ENCODE data around the gene CDK2AP2. TPM values are rescaled to one million over a fixed set of nuclear protein-coding genes. Genes with fewer than 3 reads are reported as not detected.

The CDK2AP2 gene
- total RNA-seq, 4 donors from 2014 or later = 90.0 to 240 (median 148) TPM

GRCh38 chr11:67534070-67534679 is 26.2 kb upstream of the CDK2AP2 start:
- DNase-seq = no peak
- Histone ChIP-seq H3K36me3 (no peaks in the 10 kb centered on the region), H3K27ac (no peak overlapping the region), H3K27me3 (no peaks in the 10 kb centered on the region), H3K4me1 (no peaks in the 10 kb centered on the region), H3K9me3 (no peaks in the 10 kb centered on the region), H3K4me3 (replicated peaks in 1 of 3) (no peak overlapping the region)
- WGBS, 2 donors = 34 to 35% methylated on average over 4 of the region's 4 CpGs
- intact Hi-C loops (cut with DNase I) = no loop called here
- no peak for TF ChIP-seq CTCF (IDR thresholded peaks at IDR 0.05)
- no peak for TF ChIP-seq POLR2A (IDR thresholded peaks at IDR 0.05)

GRCh38 chr11:67532889-67533288 is 24.9 kb upstream of the CDK2AP2 start:
- Histone ChIP-seq H3K27ac (no peak overlapping the region), H3K36me3 (no peaks in the 10 kb centered on the region), H3K27me3 (no peaks in the 10 kb centered on the region), H3K9me3 (no peaks in the 10 kb centered on the region), H3K4me1 (no peaks in the 10 kb centered on the region), H3K4me3 (replicated peaks in 1 of 3) (no peak overlapping the region)
- intact Hi-C loops (cut with DNase I) = no loop called here
- 90 to 94% methylated on average over 2 of the region's 2 CpGs for WGBS, 2 donors
- DNase-seq = no peak
- TF ChIP-seq POLR2A (IDR thresholded peaks at IDR 0.05) (no peak), CTCF (IDR thresholded peaks at IDR 0.05) (no peak)

- Histone ChIP-seq H3K27ac (no peak overlapping the region), H3K36me3 (no peaks in the 10 kb centered on the region), H3K4me1 (no peaks in the 10 kb centered on the region), H3K27me3 (no peaks in the 10 kb centered on the region), H3K9me3 (no peaks in the 10 kb centered on the region), H3K4me3 (replicated peaks in 1 of 3) (no peak overlapping the region)
- TF ChIP-seq POLR2A (IDR thresholded peaks at IDR 0.05) = no peak
- TF ChIP-seq CTCF (IDR thresholded peaks at IDR 0.05) = no peak
- WGBS, 2 donors = 81 to 100% methylated on average over 4 to 5 of the region's 5 CpGs
- no peak for DNase-seq
- intact Hi-C loops (cut with DNase I) = no loop called here
Observed at GRCh38 chr11:67530282-67530592, 22.3 kb upstream of the CDK2AP2 start.

- Histone ChIP-seq H3K4me3 (replicated peaks in 1 of 3) (no peak overlapping the region), H3K9me3 (no peaks in the 10 kb centered on the region), H3K27ac (no peak overlapping the region), H3K27me3 (no peaks in the 10 kb centered on the region), H3K4me1 (no peaks in the 10 kb centered on the region), H3K36me3 (no peaks in the 10 kb centered on the region)
- intact Hi-C loops (cut with DNase I) = no loop called here
- 89 to 91% methylated on average over 4 of the region's 4 CpGs for WGBS, 2 donors
- DNase-seq = no peak
- no peak for TF ChIP-seq POLR2A (IDR thresholded peaks at IDR 0.05)
- TF ChIP-seq CTCF (IDR thresholded peaks at IDR 0.05) = no peak
Observed at GRCh38 chr11:67528376-67528775, 20.4 kb upstream of the CDK2AP2 start.

- Histone ChIP-seq H3K36me3 (no peaks in the 10 kb centered on the region), H3K27ac (no peak overlapping the region), H3K4me1 (no peaks in the 10 kb centered on the region), H3K4me3 (replicated peaks in 1 of 3) (no peak overlapping the region), H3K9me3 (no peaks in the 10 kb centered on the region), H3K27me3 (no peaks in the 10 kb centered on the region)
- intact Hi-C loops (cut with DNase I) = no loop called here
- no peak for TF ChIP-seq CTCF (IDR thresholded peaks at IDR 0.05)
- TF ChIP-seq POLR2A (IDR thresholded peaks at IDR 0.05) = no peak
- 70 to 85% methylated on average over 4 to 5 of the region's 5 CpGs for WGBS, 2 donors
- no peak for DNase-seq
Observed at GRCh38 chr11:67525275-67525976, 17.5 kb upstream of the CDK2AP2 start.

All from thyroid gland (tissue), 4 donors.